GM19468 (cell line): ENCODE data around the gene CDH11.

Source experiments
- ATAC-seq: cut with Tn5 transposase; IDR thresholded peaks from one replicate; pipeline ENCODE4 v1.9.1; 2021; ENCODE audit warnings: mild to moderate bottlenecking, moderate library complexity, moderate number of reproducible peaks; ENCODE audit not compliant: unreplicated experiment; ENCODE audit errors: extremely low read depth

Gene CDH11

GRCh38 chr16:65121870-65122723 is at the start of gene CDH11:
Gene CDH11 (minus strand): TSS chr16:65122063. CDS start chr16:65004869, 117,194 bp downstream.
- no peak for ATAC-seq

DNA sequence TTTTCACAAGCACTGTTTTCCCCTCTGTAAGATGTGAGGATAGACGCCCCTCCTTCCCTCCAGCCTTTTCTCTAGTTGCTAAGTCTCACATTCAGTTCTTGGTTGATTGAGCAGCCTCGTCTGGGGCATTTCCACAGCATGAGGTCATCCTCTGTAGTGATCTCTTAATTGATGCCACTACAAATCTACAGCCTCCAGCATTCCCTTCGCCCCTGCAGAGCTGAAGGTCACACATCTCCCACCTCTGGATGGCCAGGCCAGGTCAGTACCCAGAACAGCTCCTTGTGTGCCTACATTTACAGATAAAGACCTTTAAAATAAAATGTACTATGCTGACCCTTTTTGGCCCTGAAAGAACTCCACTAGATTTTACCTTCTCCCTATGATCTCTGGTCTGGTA is 32.5 kb upstream of the CDH11 start:
- no peak for ATAC-seq

DNA sequence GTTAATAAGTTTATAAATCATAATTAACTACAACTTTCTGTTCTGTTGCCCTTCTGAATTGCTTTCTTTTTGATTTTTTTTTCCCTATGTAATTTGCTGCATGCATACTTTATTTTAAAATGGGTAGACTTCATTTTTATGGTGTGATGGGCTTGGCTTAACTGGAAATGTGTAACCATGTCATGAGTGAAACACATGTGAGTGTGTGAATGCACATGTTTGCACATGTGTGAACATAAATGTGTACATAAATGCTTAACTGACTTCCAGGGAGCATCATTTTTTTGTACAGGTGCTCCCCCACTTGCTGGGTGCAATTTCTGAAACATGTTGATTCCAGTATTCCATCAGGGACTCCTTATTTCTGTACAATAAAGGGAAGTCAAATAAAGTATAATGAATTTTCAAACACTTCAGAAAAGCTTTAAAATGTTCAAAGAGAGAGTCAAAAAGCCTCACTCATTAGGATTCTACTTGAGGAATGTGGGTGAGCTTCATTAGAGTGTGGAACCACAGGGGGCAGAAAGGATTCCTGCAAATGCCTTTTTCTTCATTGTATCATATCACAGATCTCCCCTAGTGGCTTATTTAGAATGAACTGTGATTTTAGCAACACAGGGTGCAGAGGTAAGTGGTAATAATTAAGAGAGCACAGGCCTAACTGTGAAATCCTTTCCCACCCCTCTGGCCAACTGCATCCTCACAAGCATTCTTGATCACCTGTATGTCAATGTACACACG is 31.7 kb upstream of the CDH11 start:
- ATAC-seq = no peak

DNA sequence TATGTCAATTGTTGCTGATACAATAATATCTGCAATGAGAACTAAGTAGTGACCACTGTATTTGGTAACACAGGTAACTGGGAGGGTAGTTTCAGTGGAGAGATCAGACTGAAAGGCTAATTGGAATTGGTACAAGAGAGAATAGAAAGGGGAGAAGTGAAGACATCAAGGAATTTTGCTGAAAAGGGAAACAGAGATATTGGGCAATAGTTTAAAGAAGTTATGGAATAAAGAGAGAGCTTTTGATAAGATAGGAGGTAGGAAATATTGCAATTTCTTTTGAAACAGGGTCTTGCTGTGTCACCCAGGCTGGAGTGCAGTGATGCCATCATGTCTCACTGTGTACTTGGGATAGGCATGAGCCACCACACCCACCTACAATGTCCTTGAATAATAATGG is 26.9 kb upstream of the CDH11 start:
- ATAC-seq = no peak

- no peak for ATAC-seq
These were observed 20.4 kb upstream of the CDH11 start for GRCh38 chr16:65142276-65142675.

GRCh38 chr16:65136681-65137080 is 14.8 kb upstream of the CDH11 start:
- no peak for ATAC-seq

GRCh38 chr16:65126845-65127624 is 5.2 kb upstream of the CDH11 start:
- ATAC-seq = no peak

- no peak for ATAC-seq
These were observed 4.0 kb upstream of the CDH11 start for GRCh38 chr16:65125871-65126270.

DNA sequence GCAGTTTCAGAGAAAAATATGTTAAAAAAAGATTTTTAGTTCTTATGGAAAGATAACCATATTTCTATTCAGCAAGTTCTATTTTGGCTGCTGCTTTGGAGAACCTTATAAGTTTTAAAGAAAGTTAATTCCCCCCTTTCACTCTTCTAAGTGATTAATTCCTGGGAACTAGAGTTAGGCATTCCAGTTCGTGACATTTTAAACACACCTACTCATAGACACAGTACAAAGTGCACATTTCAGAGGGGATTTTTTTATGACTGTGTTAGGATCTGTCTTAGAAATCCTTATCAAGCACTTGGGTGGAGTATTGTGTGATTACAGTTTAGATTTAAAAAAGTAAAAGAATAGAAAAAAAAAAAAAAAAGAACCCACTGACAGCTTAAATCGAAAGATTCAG is 3.5 kb upstream of the CDH11 start:
- no peak for ATAC-seq

DNA sequence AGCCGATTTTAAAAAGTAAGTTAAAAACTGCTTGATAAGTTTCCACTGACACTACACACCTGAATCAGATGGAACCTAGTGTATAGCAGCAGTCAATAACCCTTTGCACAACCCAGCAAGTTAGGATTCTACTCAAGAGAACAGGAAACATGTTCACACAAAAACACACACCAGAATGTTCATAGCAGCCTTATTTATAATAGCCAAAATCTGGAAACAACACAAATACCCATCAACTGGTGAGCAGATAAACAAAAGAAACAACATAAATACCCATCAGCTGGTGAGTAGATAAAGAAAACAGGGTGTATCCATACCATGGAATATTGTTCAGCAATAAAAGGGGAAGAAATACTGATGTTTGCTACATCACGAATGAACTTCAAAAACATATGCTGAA is 2.7 kb upstream of the CDH11 start:
- ATAC-seq = no peak

- ATAC-seq = no peak
These were observed 2.3 kb upstream of the CDH11 start for GRCh38 chr16:65124212-65124548.

DNA sequence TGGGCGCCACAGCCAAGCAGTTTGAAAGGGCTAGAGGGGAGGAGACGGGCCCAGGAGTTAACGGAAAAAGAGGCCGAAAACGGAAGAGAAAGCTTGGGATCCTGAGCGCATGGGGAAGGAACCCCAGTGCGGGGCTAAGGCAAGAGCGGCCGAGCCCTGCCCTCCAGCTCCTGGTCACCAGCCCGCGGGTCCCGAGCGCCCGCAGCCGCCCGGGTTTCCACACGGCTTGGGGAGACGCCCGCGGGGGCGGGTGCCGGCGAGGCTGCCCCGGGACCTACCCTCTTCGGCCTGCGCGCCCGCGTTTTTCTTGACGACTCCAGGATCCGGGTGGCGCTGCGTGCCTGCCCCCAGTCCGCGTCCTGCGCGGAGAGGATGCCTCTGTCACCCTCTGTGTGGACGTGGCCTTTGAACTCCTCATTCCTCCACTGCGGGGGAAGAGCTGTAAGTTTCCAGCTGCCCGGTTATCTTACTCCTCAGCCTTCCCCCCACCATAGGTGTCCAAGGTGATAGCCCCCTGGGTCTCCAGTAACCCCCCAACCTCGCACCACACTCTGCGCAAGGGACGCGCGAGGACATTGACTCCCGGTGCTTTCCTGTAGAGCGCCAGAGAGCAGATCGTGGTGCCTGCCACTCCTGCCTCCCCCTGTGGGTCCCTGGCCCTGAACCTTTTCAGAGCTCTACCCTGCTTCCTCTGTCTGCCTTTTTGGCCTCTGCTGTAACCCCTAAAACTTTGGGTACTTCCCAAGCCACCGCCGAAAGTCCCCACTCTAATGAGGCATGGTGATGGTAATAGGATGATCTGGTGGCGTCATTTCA is 1.7 kb upstream of the CDH11 start:
- ATAC-seq = no peak

DNA sequence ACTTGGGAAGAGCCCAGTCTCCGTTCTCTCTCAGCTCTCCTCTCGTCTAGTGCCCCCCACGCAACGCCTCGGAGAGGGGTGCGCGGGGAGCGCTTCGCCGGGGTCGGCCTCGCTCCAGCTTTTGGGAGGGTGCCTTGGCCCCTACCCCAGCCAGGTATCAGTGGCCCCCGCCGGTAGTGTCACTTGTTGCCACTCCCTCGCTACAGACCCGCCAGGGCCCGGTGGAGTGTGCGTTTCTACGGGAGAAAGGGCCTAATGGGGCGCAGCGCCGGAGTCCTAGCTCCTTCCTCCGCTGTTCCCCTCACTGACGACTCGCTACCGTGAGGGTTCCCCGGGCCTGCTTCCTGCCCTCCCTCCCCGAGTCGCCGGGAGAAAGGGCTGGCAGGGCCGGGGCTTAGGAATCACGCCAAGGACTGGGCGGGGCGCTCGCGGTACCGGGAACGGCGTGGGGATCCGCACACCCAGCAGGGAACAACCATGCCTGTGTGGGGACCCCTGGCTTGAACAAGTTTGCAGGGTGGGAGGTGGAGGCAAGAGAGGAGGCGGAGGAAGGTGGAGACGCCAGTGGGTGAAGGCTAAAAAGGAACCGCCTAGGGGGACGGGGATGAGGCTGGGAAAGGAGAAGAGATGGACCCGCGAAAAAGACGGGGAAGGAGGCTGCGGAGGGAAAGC is 997 bp upstream of the CDH11 start:
- ATAC-seq = no peak

DNA sequence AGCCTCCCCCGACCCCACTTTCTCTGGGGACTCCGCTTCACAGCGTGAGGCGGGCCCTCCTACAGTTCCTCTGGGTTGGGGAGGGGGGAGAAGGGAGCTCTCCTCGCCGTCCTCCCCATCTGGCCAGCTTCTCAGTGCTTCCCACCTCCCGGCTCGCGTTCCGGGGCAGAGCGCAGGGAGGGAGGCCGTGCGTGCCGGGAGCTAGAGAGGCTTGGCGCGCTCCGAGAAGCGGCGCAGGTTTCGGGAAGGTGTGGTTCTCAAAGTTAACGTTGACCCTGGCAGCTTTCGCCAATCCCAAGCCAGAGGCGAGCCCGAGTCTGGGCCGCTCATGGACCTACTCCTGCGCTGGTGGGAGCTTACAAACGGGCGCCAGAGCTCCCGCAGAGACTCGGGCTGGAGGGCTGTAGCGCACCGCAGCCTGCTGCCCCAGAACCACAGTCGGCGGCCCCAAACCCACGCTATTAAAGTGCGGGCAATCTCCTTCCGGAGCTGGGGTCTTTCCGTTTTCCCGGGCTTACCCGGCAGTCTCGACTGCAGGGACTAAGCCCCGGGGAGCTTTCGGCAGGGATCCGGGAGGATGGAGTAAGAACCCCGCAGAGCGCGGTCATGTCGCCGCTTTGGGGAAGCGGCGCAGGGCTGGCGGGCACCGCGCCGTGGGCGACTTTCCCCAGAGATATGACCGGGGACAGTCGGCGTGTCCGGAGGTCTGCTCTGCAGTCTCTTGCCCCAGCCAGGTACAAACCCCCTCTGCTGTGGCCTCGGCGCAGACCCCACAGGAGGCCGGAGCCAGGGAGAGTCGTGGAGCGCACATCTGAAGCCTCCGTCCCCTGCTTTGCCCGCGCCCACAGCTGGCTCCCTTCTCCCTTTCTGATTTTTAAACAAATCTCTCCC is 787 bp downstream of the CDH11 start:
- no peak for ATAC-seq

DNA sequence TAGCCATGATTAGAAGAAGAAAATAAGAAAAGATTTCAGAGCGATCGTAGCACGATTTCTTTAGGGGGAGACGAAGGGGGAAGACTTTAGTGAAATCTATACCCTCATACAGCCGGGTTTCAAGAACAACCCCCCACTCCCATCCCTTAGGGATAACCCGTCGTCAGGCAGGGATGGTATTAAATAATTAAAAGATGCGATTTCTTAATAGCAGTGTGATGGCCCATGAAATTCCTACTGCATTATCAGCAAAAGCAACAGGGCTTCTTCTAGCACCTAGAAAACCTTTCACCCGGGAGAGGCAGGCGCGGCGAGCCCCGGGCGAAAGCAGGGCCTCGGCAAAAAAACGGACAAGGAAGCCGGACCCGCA is 1.4 kb downstream of the CDH11 start:
- ATAC-seq = no peak

- ATAC-seq = no peak
These were observed 1.9 kb downstream of the CDH11 start for GRCh38 chr16:65119901-65120401.

- no peak for ATAC-seq
These were observed 2.4 kb downstream of the CDH11 start for GRCh38 chr16:65119435-65119834.

DNA sequence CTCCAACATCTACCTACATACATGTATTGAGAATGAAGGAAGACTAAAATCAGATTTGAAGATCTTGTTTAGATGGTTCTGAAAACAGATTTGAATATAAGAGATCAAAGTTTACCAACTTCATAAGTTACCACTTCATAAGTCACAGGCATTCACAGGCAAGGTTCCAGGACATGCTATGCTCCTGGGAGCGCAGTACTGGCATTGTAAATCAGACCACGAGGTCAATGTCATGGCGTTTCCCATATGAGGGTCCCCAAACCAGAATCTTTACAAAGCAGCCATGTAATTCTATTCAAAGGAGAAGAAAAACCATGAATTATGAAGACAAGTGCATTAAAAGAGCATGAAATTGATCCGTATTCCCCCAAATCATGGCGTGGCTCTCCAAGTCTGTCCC is 3.0 kb downstream of the CDH11 start:
- ATAC-seq = no peak
